GM15510 (cell line): Measurements from ENCODE around the gene PDE4D.

Source experiments
- POLR2A ChIP-seq: IDR thresholded peaks from 3 replicates; pipeline ENCODE4 v1.6.1; 2011; ENCODE audit warnings: borderline replicate concordance; ENCODE audit not compliant: insufficient read length; ENCODE audit errors: extremely low read depth

PDE4D gene

DNA sequence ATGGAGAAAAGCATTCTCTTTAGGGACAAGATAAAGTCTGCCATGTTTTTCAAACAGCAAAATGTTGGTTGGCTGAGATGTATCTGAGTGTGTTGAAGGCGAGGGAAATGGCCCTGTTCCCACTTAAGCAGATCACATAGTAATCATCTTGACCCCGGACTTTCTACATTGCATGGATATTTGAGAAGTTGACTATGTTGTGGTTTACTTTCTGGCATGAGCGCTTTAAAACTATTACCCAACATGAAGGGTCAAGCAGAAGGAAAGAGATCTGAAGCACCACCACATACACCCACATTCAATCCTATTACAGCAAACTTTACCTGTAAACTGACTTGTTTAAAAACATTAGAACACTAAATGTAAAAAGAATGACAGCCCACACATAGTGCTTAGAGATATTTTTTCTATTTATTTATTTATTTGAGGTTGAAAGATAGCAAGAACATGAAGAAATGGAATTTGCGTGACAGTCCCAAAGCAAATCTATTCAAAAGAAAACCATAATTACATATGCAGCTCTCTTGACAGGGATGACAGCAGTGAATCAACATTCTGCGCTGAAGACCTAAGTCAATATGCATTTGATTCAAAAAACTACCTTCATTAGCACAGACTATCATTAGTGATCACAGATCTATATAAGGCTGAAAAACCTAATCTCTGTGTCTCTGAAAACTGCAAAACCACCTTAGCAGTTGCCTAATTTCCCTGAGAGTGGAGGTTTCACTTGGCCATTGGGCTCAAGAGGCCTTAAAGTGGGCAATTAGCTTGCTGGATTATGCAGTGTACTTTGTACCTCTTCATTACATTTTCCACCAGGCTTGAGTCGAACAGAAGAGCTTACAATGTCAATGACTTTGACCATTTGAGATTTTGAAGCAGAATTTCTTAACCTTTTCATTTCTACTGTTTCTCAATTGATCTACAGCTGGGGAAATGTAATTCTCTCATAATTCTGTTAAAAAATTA, 195.0 kb downstream of the PDE4D start:
- no peak for TF ChIP-seq POLR2A

DNA sequence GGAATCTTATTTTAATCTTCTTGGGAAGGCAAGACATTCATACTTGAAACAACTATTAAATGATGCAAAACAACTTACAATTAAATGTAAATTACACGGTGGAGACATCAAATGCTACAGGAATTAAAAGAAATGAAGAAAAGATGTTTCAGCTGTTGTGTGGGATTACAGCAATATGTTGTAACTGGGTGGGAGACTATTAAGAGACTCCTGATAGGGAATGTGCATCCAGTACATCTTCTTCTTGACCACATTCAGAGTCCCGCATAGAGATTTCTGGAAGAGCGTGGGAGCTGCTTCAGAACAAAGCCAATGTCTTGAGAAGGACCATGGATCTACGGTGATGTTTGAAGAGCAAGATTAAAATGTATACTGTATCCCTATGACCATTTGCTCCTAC, 199.1 kb downstream of the PDE4D start:
- no peak for TF ChIP-seq POLR2A

DNA sequence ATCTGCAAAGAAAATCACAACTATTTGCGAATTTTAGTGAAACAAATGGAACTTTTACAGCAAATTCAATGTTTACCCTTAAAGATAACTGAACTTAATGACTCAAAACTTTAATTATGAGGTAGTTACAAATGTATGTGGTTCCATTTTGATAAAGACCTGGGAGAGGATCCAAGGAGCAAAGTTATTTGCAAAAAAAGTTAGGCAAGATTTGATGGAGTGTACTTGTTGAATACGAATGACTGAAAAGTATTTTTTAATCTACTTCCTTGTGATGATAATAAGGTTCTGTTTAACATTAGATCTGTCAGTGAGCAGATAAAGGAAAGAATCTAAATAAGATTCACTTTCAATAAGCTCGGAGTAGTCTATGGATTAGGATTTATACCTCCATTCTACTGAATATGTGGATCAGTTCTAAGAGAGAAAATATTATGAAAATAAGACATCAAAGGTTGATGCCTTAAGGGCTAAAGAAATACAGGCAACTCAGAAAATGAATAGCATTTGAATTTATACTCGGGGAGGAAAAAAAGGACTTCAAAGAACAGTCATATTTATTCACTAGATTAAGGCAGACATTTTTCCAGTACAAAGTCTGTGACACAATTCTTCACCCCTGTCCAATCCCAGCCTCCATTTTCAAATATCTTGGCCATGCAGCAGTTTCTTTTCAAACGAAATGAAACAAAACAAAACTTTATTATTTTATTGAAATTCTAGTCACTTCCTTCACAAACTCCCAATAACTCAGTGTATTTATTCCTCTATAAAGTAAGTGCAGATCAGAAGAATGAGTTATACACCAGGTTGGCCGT, 199.8 kb downstream of the PDE4D start:
- TF ChIP-seq POLR2A: no peak

DNA sequence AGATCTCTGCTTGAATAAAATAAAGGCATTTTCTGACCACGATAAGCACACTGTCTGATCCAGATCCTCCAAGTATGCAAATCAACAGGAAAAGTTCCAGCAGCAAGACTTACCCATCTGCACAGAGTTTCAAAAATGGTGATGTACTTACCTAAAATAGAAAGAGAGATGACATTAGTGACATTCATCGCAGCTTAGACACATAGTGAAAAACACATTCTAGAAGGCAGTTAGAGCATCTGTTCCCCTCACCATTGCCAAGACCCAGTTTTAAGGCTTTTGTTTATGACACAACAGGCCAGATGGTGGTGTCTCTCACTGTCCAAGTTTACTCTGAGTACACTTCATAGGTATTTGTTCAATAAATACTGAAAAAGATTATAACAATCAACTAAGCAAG, 207.7 kb downstream of the PDE4D start:
- TF ChIP-seq POLR2A: no peak

DNA sequence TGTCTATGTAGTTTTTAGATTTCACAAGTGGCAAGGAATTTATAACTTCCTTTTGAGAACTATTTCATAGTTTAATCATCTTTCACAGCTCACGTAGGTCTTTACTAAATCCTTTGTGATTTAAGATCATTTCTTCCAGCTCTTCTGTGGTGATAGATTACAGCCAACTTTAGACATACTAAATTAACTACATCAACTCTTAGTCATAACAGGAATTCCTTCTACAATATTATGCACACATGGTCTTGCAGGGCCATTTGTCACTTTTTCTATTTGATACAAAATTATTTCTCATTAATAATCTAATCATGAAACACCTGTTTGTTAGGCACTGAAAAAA, 208.4 kb downstream of the PDE4D start:
- TF ChIP-seq POLR2A: no peak

DNA sequence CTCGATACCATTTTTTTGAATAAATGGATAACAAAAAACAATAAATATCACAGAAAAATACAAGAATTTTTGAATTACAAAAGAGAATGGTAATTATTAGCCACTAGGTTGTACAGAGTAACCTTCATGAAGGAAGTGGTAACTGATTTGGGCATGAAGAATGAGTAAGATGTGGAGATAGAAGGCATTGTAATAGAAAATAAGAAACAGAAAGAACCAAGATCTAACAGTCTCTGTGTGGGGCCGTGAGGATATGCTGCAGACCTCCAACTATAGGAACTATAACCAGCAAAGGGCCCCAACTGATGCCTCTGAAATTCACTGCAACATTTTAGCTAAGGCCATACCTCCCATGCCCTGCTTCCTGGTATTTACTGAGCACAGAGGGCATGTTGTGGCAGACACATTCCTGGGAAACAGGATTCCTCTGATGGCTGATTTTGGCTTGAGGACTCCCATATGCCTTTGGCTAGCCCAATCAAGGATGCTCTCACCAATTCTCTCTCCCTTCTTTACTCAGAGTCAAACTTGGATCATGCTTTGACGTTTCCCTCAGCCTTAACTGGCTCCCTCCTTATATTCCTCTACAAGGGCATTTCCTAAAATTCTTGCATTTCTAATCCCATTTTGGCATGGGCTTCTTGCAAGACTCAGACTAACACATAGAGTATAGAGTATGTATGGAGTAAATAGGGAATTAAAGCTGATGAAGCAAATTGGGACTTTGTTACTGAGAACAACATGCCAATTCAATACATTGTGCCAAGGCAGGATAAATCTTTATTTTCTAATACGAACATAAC, 208.9 kb downstream of the PDE4D start:
- no peak for TF ChIP-seq POLR2A

DNA sequence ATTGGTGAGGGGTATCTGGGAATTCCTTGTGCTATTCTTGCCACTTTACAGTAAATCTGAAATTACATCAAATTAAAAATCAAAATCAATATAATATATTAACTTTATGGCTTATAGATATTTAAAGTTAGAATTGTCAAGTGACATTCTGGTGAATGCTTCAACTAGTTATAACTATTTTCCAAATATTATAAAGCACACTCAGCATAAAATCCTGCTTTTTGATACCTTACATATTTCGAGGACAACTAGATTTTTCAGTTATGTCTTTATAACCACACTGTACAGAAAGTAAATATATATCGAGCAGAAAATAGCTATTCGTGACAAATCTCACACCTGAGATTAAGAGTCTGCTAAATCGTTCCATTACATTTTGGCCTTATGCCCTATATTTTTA, 210.2 kb downstream of the PDE4D start:
- no peak for TF ChIP-seq POLR2A

DNA sequence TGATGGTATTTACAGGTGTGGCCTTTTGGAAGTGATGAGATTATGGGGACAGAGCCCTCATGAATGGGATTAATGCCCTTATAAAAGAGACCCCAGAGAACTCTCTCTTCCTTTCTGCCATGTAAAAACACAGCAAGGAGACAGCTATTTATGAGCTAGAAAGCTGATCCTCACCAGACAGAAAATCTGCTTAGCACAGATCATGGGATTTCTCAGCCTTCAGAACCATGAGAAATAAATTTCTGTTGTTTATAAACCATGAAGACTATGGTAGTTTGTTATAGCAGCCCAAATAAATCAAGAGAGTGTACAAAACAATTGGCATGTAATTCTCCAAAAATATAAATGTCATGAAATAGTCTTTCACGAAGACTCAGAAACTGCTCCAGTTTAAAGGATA, 211.0 kb downstream of the PDE4D start:
- TF ChIP-seq POLR2A: no peak

DNA sequence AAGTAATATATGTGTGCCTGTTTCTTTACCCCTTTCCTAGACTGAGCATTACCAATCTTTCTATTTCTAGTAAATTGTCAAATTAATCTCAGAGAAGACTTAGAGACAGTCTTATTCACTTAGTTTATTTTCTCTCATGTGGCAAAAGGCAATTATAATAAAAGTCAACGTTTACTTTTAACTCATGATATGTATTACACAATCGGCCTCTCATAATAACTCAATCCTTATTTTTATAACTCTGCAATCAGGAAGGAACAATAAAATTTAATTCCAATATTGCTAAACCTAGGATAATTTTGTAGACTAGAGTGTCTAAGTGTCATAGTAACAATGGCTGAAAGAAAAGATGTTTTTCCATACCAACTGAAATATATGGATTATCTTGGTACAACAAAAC, 214.6 kb downstream of the PDE4D start:
- no peak for TF ChIP-seq POLR2A

DNA sequence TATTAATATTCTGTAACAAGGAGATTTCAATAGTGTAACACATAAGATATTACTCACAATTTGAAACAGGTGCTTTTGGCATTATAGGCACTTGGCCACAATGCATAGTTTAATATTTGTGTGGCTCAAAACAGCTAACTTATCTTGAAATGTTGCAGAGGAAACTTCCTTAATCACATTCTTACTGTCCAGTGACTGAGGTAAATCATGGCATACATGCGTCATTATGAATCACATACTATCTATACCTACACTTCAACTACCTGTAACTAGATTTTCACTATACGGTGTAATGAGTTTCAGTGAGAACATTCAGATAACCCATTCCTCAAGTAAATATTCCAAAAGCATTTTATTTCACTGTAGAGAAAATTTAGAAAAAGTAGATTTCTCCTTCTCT, 218.8 kb downstream of the PDE4D start:
- TF ChIP-seq POLR2A: no peak

DNA sequence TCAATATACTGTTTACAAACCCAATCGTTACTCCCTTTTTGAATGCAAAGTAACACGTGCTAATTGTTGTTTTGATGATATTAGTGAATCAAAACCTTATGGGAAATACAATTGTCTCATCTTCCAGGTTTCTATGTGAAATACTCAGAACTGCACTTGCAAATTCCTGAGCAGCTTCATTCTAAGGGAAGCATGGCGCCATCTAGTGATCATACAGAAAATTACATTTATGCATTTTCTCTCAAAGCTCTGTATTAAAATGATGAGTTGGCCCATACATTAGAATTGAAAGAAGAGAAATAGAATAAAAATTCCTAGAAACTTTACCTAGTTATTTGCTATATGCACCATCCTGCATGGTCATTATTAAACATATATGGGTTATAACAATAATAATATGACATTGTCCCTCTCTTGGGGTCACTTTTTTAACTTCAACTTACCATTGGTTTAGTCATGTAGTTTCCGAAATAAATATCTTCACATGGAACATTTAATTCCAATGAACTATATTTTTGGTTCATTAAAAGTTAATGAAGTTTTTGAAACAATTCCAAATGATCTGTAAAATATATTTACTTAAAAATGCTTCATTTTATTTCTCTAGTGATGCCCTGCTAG, 220.0 kb downstream of the PDE4D start:
- no peak for TF ChIP-seq POLR2A

DNA sequence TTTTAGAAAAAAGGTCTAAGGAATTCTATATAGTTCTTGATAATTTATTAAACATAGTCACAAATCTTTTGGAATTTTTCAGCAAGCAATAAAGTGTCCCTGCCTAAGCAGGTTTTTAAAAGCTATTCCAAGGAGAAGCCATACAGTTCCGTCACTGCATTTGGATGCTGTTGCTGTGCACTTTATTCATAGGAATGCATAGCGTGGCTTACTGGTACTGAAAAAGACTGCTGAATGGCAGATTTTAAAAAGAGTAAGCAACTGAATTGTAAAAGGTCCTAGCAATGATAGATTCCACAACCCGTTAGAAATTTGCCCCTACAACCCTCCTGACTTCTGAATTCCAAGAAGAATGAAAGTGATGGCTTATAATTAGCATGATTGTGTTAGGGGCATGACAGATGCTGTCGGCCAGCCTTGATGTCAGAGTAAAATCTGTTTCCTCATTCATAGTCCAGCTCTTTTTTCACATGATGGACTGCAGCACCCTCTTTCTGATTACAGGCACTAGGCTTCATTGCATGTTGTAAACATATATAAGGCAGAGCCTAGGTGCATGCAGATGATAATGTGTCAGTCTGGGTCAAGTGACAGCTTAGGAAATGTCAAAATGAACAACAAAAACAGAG, 227.0 kb downstream of the PDE4D start:
- TF ChIP-seq POLR2A: no peak

DNA sequence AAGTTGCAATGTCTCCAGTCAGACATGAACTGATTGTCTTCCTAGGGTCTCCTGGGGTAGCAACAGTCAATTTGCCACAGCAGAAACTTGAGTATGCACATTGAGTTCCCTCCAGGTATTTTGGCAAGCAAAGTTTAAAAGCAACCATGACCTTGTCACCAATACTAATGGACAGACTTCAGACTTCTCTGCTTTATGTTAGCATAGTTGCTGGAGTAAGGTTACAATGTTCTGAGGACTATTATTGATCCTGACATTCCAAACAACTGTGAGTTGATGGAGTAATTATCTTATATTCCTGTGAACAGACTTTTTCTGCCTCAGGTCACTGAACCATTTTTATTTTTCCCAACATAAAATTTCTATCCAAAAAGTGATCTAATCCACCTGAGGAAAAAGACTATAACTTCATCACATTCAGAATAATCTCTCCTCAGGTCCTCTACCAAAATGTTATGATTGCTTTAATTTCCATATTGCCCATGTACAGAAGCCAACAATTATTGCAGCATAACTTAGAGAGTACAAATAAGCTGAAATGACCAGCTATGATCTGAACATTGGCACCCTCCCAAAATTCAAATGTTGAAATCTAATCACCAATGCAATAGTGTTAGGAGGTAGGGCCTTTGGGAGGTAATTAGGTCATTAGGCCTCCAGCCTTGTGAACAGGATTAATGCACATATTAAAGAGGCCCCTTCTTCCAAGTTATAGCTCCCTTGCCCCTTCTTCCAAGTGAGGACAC, 228.3 kb downstream of the PDE4D start:
- no peak for TF ChIP-seq POLR2A
